D721Med (cell line): Measurements from ENCODE around the gene FAM13C.
"Not testable (repeated sequence)": the region's sequence is repeated elsewhere in the genome, so short reads cannot be mapped to it uniquely, and the experiment has no call there.

Experiments used
- DNase-seq: peaks from one replicate; pipeline ENCODE4 v3.0.0; 2011; ENCODE audit warnings: low spot score; ENCODE audit not compliant: insufficient read length
- FAIRE-seq: peaks from 2 replicates; lab custom pipeline; 2011; peaks lifted over from hg19 to GRCh38; lab: Jason Lieb, UNC
- CTCF ChIP-seq: IDR thresholded peaks from 2 replicates; pipeline ENCODE4 v1.5.1; 2012; ENCODE audit warnings: mild to moderate bottlenecking, control low read depth; ENCODE audit not compliant: insufficient read depth; ENCODE audit errors: missing control alignments

The FAM13C gene

GRCh38 chr10:59362144-59362958, at the start of gene FAM13C:
TSS of gene FAM13C (minus strand) at chr10:59362549. CDS start at chr10:59362460, 89 bp downstream.
- DNase-seq (no peak), FAIRE-seq (no peak)
- no peak for TF ChIP-seq CTCF

DNA sequence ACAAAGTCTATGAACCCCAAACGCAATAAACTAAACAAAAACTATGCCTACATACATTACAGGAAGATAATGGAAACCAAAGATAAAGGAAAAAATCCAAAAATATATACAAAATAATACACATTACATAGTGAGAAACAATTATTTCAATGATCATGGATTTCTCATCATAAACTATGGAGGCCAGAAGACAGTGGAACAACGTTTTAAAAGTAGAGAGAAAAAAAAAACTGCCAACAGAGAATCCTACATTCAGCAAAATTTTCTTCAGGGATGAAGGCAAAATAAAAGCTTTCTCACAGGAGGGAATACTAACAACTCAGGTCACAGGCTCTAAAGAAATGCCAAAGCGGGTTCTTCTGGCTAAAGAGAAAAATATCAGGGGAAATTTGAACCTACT, 42.9 kb upstream of the FAM13C start:
- DNase-seq (no peak), FAIRE-seq (no peak)
- no peak for TF ChIP-seq CTCF

GRCh38 chr10:59400214-59400613, 37.9 kb upstream of the FAM13C start:
- FAIRE-seq = no peak

GRCh38 chr10:59399329-59399728, 37.0 kb upstream of the FAM13C start:
- not testable (repeated sequence) for FAIRE-seq, DNase-seq

More at GRCh38 chr10:59400214-59400613, 37.9 kb upstream of the FAM13C start:
- DNase-seq = no peak
- no peak for TF ChIP-seq CTCF

GRCh38 chr10:59397961-59398360, 35.6 kb upstream of the FAM13C start:
- FAIRE-seq (no peak), DNase-seq (no peak)
- TF ChIP-seq CTCF = no peak

DNA sequence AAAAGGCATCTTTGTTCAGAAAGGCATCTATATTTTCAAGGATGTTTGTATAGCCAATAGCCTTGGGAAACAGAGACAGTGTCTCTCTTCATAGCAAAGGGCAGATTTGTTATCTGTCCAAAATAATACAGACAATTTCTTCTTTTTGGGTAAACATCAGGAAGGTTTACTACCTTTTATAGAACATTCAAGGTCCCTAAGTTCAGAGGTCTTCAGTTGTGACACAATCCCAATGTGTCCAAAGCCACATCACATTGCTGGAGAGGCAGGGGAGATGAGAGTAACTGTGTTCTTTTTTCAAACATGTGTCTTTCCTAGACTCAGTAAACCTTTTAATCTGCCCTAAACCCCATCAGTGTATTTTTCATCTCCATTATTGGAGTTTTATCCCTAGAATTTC, 33.6 kb upstream of the FAM13C start:
- no peak for DNase-seq
- FAIRE-seq = no peak
- TF ChIP-seq CTCF = no peak

DNA sequence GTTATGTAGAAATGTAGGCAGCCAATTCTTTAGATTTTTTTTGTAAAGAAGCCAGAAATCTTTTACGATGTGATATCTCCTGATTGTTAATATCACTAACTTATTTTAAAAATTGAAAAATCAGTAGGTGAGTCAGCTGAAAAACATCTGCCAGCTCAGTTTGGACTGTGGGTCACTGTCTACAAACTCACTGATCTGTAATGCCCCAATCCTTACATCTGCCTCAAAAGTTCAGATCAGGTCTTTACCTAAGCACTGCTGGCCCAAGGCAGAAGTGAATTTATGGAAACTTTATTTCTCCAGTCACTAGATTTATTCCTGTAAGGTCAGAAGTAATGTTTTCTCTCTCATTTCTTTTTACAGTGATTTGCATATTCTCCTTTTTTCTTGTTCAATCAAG, 31.0 kb upstream of the FAM13C start:
- no peak for TF ChIP-seq CTCF
- no peak for DNase-seq
- no peak for FAIRE-seq
